ENCODE measurements around the gene UVSSA.
"Not testable (repeated sequence)": the region's sequence is repeated elsewhere in the genome, so short reads cannot be mapped to it uniquely, and the experiment has no call there.

The UVSSA gene

DNA sequence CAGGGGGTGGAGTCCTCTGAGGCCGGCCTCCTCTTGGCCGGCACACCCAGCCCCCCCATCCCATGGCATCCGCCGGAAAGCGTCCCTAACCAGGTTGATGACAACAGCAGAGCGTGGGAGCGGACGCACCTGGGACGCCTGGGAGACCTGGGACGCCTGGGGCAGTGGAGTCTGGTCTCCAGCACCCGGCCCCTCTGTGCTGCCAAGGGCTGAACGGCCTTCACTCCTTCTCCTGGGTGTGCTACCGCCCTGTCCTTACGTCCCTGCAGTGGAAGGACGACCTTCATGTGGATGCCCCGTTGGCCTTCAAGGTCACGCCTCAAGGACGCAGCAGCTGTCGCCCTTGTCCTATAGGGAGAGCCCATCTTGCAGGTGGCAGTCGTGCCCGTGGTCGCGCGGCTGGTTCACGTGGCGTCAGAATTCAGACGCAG lies 32.4 kb downstream of the UVSSA start:
- no peak for DNase-seq

DNA sequence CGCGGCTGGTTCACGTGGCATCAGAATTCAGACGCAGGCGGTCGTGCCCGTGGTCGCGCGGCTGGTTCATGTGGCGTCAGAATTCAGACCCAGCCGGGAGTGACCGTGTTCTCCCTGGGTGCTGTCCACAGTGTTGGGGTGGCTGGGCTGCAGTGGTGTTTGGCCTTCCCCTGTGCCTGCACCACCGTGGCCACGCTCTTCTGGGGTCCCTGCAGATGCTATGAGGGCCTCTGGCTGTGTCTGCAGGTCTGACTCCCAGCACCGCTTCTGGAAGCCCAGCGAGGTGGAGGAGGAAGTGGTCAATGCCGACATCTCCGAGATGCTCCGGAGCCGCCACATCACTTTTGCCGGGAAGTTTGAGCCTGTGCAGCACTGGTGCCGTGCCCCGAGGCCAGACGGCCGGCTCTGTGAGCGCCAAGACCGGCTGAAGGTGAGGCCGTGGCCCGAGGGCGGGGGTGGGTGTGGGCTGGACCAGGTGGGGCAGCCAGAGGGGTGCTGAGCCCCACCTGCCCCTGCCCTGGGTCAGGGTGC lies 32.9 kb downstream of the UVSSA start:
- DNase-seq: no peak

DNA sequence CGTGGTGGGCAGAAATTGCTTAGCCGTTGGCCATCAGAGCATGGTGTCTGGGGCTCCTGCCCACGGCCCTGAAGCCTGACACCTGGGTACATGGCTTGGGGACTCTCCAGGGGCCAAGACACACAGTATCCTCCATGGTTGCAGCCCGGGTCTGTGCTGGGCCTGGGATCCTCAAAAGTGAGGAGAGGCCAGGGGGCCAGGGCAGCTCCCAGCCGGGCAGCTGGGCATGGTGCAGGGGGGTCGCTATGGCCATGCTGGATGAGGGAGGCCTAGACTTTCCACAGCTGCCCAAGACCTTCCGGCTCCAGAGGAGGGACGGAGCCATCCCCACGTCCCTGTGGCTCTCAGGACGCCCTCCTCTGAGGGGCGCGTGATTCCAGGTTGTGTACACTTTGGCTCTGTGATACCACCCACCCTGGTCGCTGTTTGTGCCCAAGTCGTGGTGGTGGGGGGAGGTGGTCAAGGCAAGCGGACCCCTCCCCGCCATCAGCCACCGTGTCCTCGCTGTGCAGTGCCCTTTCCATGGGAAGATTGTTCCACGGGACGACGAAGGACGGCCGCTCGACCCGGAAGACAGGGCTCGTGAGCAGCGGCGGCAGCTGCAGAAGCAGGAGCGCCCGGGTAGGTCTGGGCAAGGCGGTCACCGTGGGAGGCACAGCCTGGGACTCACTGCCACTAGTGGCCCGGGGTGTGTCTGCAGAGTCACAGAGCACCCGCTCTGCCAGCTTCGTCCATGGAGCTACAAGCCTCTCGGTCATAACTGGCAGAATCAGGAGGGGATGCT lies 33.6 kb downstream of the UVSSA start:
- DNase-seq: no peak

GRCh38 chr4:1381181-1381621 lies 34.2 kb downstream of the UVSSA start:
- DNase-seq: no peak

- DNase-seq: no peak
Measured at GRCh38 chr4:1381944-1382541, 35.0 kb downstream of the UVSSA start.

- DNase-seq: no peak
Measured at GRCh38 chr4:1382776-1383727, 36.0 kb downstream of the UVSSA start.

DNA sequence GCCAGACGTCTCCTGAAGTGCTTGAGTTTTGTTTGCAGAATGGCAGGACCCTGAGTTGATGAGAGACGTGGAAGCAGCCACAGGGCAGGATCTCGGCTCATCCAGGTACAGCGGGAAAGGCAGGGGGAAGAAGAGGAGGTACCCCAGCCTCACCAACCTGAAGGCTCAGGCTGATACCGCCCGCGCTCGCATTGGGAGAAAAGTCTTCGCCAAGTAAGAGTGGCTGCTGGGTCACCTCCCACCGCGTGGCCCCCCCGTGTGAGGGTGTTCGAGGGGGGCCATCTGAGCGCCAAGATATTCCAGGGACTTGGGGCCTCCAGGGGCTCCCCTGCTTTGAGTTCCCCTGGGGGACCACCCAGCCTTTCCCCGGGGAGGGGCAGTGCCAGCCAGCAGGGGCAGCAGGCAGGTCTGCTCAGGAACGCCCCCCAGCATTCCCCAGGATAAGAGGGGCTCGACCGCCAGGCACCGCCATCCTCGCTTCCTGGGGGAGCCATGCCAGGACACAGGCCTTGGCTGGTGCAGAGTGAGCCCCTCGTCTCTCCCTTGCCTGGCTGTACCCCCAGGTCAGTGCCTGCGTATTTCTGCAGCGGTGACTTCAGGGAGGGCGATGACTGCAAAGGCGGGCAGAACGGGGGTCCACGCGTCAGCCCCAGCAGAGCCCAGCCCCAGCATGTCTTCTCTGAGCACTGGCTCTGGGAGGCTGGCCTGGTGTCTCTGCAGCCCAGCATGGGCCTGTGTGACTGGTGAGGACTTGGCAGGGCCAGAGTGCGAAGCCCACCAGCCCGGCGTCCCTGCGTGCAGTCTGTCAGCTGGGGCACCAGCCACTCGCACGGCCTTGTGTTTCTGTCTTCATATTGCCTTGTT lies 37.0 kb downstream of the UVSSA start:
- no peak for DNase-seq

- DNase-seq: no peak
Measured at GRCh38 chr4:1384675-1385372, 37.8 kb downstream of the UVSSA start.

- no peak for DNase-seq
Measured at GRCh38 chr4:1385373-1386340, 38.6 kb downstream of the UVSSA start.

DNA sequence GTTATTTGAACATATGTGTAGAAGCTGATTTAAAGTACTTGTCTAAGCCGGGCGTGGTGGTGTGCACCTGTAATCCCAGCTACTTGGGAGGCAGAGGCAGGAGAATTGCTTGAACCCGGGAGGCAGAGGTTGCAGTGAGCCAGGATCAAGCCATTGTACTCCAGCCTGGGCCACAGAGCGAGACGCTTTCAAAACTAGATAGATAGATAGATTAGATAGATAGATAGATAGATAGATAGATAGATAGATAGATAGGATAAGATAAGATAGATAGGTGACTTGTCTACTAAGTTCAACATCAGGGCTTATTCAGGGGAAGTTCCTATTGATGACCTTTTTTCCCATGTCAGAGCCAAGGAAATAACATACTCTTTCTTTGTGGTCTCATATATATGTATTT lies 46.4 kb downstream of the UVSSA start:
- DNase-seq: not testable (repeated sequence)

DNA sequence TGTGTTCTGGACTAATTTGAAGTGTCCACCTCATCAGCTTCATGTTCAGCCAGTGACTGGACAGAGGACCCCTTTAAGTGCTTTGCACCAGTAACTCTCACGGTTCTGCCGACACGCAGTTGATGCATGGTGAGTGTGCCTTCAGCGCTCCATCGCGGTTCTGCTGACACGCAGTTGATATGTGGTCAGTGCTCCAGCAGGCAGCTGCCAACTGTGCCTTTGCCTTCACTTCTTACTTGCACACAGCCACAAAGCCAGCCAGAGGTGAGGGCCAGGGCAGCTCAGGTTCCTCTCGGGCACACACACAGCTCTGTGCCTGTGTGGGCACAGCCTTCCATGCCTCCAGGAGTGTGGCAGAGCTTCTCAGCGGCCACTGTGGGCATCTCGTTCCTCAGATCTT lies 46.9 kb downstream of the UVSSA start:
- no peak for DNase-seq

DNA sequence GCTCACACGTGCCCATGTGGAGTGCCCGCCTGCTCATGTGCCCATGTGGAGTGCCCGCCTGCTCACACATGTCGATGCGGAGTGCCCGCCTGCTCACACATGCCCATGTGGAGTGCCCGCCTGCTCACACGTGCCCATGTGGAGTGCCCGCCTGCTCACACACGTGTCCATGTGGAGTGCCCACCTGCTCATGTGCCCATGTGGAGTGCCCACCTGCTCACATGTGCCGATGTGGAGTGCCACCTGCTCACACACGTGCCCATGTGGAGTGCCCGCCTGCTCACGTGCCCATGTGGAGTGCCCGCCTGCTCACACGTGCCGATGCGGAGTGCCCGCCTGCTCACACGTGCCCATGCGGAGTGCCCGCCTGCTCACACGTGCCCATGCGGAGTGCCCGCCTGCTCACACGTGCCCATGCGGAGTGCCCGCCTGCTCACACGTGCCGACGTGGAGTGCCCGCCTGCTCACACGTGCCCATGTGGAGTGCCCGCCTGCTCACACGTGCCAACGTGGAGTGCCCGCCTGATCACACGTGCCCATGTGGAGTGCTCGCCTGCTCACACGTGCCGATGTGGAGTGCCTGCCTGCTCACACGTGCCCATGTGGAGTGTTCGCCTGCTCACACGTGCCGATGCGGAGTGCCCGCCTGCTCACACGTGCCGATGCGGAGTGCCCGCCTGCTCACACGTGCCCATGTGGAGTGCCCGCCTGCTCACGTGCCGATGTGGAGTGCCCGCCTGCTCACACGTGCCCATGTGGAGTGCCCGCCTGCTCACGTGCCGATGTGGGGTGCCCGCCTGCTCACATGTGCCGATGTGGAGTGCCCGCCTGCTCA lies 47.8 kb downstream of the UVSSA start:
- DNase-seq: not testable (repeated sequence)

GRCh38 chr4:1395389-1395820 lies 48.4 kb downstream of the UVSSA start:
- DNase-seq: not testable (repeated sequence)

- DNase-seq: no peak
Measured at GRCh38 chr4:1395941-1396805, 49.2 kb downstream of the UVSSA start.

GRCh38 chr4:1396806-1397455 lies 49.9 kb downstream of the UVSSA start:
- DNase-seq: no peak

- DNase-seq: no peak
Measured at GRCh38 chr4:1398681-1399507, 51.9 kb downstream of the UVSSA start.

Data from NCI-H1436 treated with DMSO at 0.1 percent for 48 hours (cell line).